ENCODE data around the gene KIAA1191. TPM values are rescaled to one million over a fixed set of nuclear protein-coding genes. Genes with fewer than 3 reads are reported as not detected.

Gene KIAA1191
- total RNA-seq, 6 donors from 2014 or later, result 53.4 to 109 (median 90.0) TPM

- TF ChIP-seq POLR2A (IDR thresholded peaks at IDR 0.05), result no peak
- TF ChIP-seq EP300 (IDR thresholded peaks at IDR 0.05), result no peak
- ATAC-seq (ENCODE audit: low FRiP score in 2 of 2) (no peak), DNase-seq (no peak)
- WGBS, 2 donors, result 64 to 73% methylated on average over 4 of the region's 4 CpGs
- H3K27ac ChIP-seq, result no peak overlapping the region
- no peaks in the 10 kb centered on the region for H3K27me3 ChIP-seq
- no peaks in the 10 kb centered on the region for H3K9me3 ChIP-seq
- no peak overlapping the region for H3K4me3 ChIP-seq
- peaks cover 9 to 27% (median 14%) of the 10 kb centered on the region in 4 donors for H3K4me1 ChIP-seq
- peaks cover 0 to 39% (median 13%) of the 10 kb centered on the region in 4 donors for H3K36me3 ChIP-seq
Measured at GRCh38 chr5:176359658-176360057, 1.9 kb downstream of the KIAA1191 start.

DNA sequence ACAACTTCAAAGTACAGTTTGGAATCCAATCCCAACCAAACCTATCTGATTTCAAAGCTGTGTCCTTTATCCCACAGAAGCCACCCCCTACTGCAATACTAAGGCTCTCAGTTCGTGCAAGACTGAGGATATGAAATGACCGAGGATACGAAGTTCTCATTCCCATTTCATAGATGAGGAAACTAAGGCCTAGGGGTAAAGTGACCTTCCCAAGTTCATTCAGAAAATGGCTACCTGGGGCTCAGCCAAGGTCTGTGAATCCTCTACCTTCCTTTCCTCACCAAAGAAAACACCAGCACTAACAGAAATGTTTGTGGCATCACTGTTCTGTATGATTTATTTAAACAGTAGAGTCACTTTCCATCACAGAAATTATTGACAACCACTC is 5.4 kb downstream of the KIAA1191 start:
- peaks cover 10 to 74% (median 33%) of the 10 kb centered on the region in 4 donors for H3K36me3 ChIP-seq
- no peak for ATAC-seq (ENCODE audit: low FRiP score in 2 of 2)

GRCh38 chr5:176355400-176356178 is 6.0 kb downstream of the KIAA1191 start:
- WGBS, 2 donors, result 89 to 90% methylated on average over 12 to 16 of the region's 16 CpGs

More for the DNA sequence above, 5.4 kb downstream of the KIAA1191 start:
- no peaks in the 10 kb centered on the region for H3K27me3 ChIP-seq
- TF ChIP-seq POLR2AphosphoS5 (IDR thresholded peaks at IDR 0.05), result no peak
- no peak for TF ChIP-seq CTCF (IDR thresholded peaks at IDR 0.05)
- TF ChIP-seq EP300 (IDR thresholded peaks at IDR 0.05), result no peak
- no peak for TF ChIP-seq POLR2A (IDR thresholded peaks at IDR 0.05)
- no peak for DNase-seq
- peaks cover 3 to 19% (median 12%) of the 10 kb centered on the region in 4 donors for H3K4me1 ChIP-seq
- no peaks in the 10 kb centered on the region for H3K9me3 ChIP-seq
- no peak overlapping the region for H3K4me3 ChIP-seq
- WGBS, 2 donors, result 91% methylated on average over 3 of the region's 3 CpGs
- no peak overlapping the region for H3K27ac ChIP-seq

GRCh38 chr5:176353533-176353932 is 8.0 kb downstream of the KIAA1191 start:
- Histone ChIP-seq H3K4me1 (peaks cover 0 to 4% (median 0%) of the 10 kb centered on the region in 4 donors), H3K27me3 (no peaks in the 10 kb centered on the region), H3K27ac (no peak overlapping the region), H3K9me3 (no peaks in the 10 kb centered on the region), H3K36me3 (peaks cover 13 to 94% (median 48%) of the 10 kb centered on the region in 4 donors), H3K4me3 (no peak overlapping the region)
- ATAC-seq (ENCODE audit: low FRiP score in 2 of 2) (no peak), DNase-seq (no peak)
- 89 to 97% methylated on average over 3 to 4 of the region's 4 CpGs for WGBS, 2 donors
- TF ChIP-seq CTCF (IDR thresholded peaks at IDR 0.05), result no peak
- no peak for TF ChIP-seq POLR2AphosphoS5 (IDR thresholded peaks at IDR 0.05)
- no peak for TF ChIP-seq EP300 (IDR thresholded peaks at IDR 0.05)
- no peak for TF ChIP-seq POLR2A (IDR thresholded peaks at IDR 0.05)

More at GRCh38 chr5:176355400-176356178, 6.0 kb downstream of the KIAA1191 start:
- Histone ChIP-seq H3K4me1 (peaks cover 3 to 13% (median 9%) of the 10 kb centered on the region in 4 donors), H3K4me3 (no peak overlapping the region), H3K27me3 (no peaks in the 10 kb centered on the region), H3K36me3 (peaks cover 10 to 80% (median 36%) of the 10 kb centered on the region in 4 donors), H3K27ac (no peak overlapping the region), H3K9me3 (no peaks in the 10 kb centered on the region)
- ATAC-seq (ENCODE audit: low FRiP score in 2 of 2) (no peak), DNase-seq (no peak)
- TF ChIP-seq POLR2AphosphoS5 (IDR thresholded peaks at IDR 0.05), result no peak
- no peak for TF ChIP-seq POLR2A (IDR thresholded peaks at IDR 0.05)
- no peak for TF ChIP-seq CTCF (IDR thresholded peaks at IDR 0.05)
- TF ChIP-seq EP300 (IDR thresholded peaks at IDR 0.05), result no peak

- H3K4me1 ChIP-seq, result peaks cover 0 to 4% (median 0%) of the 10 kb centered on the region in 4 donors
- TF ChIP-seq POLR2A (IDR thresholded peaks at IDR 0.05), result no peak
- TF ChIP-seq CTCF (IDR thresholded peaks at IDR 0.05), result no peak
- TF ChIP-seq POLR2AphosphoS5 (IDR thresholded peaks at IDR 0.05), result no peak
- no peak for TF ChIP-seq EP300 (IDR thresholded peaks at IDR 0.05)
- H3K4me3 ChIP-seq, result no peak overlapping the region
- DNase-seq, result no peak
- no peak for ATAC-seq (ENCODE audit: low FRiP score in 2 of 2)
- no peaks in the 10 kb centered on the region for H3K27me3 ChIP-seq
- peaks cover 26 to 95% (median 54%) of the 10 kb centered on the region in 4 donors for H3K36me3 ChIP-seq
- no peak overlapping the region for H3K27ac ChIP-seq
- no peaks in the 10 kb centered on the region for H3K9me3 ChIP-seq
- WGBS, 2 donors, result 82 to 91% methylated on average over 5 of the region's 5 CpGs
Measured at GRCh38 chr5:176352116-176352878, 9.3 kb downstream of the KIAA1191 start.

Measured in upper lobe of left lung (tissue), 6 donors.